Epidermal melanocyte (primary cell): ENCODE data around the gene SRC.

Source experiments
- DNase-seq: peaks from one replicate; pipeline ENCODE4 v3.0.0; 2011; ENCODE audit warnings: low spot score; ENCODE audit not compliant: insufficient read length

Gene SRC

DNA sequence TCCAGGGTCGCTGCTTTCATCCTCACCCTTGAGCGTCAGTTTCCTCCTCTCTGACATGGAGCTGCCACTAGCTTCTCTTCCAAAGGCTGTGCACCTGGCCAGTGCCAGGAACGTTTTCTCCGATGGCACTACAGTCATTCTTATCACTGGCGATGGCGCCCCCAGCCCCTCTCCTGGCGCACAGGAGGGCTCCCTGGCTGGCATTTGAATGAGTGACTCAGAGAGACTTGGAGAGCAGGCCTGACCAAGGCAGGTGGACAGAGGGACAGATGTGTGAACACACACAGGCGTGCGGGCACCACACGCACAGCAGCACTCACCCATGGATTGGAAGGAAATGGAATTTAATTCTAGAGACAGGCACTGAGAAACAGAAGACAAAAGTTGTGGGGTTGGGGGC, 77.6 kb downstream of the SRC start:
- DNase-seq, result no peak

DNA sequence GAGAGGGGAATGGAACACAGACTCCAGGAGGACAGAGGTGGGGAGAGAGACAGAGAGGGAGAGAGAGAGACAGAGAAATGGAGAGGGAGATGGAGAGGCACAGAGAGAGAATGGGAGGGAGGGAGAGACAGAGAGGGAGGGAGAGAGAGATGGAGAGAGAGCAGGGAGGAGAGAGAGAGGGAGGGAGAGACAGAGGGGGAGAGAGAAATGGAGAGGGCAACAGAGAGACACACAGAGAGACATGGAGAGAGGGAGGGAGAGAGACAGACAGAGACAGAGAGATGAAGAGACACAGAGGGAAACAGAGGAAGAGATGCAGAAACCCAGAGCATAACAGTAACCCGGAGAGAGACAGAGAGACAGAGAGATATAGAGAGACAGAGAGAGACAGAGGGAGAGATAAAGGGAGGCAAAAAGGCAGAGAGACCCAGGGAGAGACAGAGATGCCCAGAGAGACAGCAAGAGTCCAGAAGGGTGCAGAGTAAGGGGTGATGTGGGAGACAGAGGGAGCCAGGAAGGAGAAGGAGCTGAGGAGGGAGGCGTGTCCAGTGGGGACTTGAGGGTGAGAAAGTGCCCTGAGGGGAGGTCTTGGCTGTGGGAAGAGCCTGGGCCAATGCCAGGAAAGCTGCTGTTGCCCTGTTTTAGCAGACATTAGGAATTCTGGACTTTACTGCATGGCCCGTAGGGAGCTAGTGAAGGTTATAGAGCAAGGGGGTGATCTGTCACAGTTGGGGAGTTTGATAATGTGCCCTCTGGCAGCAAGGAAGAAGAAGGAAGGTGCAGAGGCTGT, 78.3 kb downstream of the SRC start:
- DNase-seq, result no peak

DNA sequence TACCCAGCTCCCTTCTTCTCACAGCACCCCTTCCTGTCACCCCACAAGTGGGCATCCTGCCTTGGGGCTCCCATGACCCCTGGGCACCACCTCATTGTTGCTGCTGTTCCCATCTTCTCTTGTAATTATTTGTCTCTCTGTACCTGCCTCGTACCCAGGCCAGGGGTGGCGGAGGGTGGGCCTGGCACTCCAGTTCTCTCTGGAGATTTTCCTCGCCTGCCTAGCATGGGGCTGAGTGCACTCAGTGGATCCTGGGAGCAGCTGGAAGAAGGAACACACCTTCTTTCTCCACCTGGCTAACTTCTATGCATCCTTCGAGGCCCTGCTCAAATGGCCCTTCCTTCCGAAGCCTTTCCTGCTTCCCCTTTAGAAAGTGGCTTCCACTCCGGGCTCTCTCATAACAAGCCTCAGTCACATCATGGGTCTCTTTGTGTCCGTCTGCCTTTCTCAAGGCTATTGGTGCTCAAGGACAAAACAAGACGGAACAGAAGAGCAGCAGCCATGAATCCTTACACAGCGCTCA, 79.2 kb downstream of the SRC start:
- no peak for DNase-seq

DNA sequence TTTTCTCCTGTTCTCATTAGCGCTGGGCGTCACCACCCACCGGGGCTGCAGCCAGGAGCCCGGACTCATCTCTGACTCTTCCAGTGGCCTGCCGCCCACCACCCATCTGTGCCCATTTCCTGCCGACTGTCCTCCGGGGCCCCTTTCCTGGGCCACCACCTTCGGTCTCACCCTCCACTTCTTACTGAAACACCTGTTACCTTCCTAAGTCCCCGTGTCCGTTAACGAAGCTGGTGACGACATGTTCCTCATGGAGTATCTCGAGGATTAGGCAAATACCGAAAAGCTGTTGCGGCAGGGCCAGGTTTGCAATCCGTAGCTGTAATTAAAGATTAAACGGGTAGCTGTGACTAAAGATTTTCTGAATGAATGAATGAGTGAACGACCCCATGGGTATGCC, 80.2 kb downstream of the SRC start:
- no peak for DNase-seq

DNA sequence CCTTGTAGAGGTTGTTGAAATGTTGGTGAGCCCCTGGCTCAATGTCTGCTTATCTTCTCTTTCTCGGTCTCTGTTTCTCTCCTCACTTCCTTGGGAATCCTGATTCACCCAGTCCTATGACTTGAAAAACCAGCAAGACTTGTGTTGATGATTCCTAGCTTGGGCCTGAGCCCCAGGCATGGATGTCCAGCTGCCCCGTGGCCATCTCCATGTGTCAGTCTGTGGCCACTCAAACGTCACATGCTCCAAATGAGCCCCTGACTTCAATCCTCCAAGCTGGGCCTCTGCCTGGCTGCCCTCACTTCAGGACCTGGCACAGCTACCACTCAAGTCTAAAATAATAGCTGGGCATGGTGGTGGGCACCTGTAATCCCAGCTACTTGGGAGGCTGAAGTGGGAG, 81.0 kb downstream of the SRC start:
- no peak for DNase-seq

DNA sequence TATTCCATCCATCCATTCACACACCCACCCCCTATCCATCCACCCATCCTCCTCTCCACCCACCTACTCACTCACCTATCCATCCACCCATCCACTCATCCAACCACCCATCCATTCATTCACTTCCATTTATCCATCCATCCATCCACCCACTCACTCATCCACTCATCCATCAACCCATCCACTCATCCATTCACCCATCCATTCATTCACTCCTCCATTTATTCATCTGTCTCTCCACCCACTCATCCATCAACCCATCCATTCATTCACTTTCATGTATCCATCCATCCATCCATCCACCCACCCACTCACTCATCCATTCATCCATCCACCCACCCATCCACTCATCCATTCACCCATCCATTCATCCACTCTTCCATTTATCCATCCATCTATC, 84.1 kb downstream of the SRC start:
- no peak for DNase-seq

DNA sequence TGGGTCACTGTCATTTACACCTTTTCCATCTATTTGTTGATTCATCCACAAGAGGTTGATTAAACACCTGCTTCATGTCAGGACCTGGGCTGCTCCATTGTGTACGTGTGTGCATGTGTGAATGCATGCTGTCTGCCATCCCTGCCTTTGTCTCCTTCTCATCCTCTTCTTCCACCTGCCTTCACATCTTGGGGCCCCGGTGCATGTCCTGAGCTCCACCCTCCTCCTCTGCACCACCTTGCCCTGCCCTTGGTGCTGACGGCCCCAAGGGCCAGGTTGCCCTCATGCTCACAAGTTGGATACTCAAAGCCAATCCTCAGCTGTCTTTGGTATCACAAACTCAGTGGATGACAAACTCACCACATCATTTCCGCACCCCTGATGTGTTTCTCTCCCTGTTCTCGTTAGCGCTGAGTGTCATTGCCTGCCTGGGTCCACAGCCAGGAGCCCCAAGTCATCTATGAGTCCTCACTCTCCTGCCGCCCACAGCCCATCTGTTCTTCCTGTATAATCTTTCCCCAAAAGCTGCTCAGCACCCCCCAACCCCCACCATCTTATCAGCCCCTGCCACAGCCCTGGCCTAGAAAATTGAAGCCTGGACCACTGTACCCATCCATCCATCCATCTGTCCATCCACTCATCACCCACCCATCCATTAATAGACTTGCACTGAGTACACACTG, 85.0 kb downstream of the SRC start:
- DNase-seq, result no peak

DNA sequence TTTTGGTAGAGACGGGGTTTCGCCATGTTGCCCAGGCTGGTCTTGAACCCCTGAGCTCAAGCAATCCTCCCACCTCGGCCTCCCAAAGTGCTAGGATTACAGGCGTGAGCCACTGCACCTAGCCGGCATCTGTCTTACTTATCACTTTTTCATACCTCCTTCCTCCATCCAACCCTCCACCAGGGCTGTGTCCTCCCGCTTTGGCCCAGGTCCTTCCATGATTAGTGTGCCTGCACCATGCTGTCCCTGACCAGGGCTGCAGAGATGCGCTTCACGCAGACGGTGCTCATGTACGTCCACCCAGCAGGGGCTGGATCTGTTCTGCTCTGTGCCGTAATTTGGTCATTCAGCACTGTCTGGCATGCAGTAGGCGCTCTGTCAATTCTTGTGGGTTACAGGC, 85.8 kb downstream of the SRC start:
- no peak for DNase-seq

DNA sequence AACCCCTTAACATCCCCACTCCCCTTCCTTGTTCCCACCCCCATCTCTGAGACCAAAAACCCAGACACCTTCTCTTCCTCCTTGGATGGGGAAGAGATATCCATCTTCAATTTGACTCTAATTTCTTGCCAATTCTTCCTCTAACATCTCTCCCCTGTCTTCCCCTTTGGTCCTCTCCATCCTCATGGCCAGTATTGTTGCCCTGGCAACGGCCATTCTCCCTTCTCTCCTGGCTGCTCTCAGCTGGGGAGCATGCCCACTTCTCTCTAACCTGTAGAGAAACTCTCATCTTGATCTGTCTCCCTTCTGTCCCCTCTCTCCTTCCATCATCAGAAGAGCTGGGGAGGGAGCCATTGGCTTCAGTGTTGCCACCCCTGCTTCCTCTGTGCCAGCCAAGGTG, 86.7 kb downstream of the SRC start:
- no peak for DNase-seq

DNA sequence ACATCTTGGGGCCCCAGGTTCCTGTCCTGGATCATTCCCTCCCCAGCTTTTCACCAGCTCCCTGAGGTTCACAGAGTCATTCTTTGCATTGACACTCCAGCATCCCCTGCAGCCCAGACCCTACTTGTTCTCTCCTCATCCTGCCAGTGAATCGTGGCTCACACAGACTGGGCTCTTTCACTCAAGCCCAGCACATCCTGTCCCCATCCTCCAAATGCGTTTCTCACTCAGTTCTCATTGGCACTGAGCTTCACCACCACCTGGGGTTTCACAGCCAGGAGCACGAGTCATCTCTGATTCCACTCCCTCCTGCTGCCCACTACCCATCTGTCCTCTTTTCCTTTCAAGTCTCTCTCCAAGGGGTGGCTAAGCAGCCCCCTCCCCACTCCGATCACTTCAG, 89.7 kb downstream of the SRC start:
- no peak for DNase-seq

DNA sequence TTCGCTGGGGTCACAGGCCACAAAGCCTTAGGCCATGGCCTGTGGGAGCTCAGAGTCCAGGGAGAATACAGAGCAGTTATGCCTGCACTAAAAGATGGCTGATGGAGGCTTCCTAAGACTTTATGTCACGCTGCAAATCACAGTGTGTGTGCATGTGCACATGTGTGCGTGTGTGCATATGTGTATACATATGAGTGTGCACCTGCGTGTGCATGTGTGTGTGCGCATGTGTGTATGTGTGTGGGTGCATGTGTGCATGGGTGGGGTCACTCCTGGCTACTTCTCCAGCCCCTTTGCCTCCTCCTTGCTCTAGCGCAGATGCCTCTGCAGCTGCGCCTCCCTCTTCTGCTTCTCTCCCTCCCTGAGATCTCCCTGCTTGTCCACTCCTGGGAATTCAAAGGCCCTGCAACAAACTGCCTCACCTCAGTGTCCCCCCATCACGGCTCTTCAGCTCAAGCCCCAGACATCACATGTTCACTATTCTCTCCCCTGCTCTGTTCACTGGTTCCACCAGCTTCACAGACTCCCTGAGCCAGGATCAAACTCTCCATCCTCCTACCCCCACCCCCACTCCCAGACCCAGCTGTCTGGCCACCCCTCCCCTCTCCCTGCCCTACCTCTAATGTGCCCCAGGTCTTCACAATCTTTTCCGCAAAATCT, 90.7 kb downstream of the SRC start:
- no peak for DNase-seq

DNA sequence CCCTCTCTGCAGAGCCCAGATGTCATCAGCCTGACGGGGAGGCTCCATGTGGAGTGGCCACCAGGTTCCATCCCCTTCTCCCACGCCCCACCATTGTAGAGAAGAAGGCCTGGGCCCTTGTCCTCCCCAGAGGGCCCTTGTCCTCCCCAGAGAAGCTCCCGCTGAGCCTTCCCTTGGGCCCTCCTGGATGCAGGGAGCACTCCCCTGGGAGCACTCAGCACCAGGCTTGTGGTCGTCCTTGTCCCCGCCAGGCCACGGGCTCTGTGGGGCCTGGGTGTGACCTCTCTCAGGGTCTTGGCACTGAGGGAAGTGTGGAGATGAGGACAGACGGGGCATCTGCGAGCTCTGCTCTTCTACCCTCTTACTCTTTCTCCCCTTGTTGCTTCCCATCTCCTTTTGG, 91.7 kb downstream of the SRC start:
- no peak for DNase-seq

DNA sequence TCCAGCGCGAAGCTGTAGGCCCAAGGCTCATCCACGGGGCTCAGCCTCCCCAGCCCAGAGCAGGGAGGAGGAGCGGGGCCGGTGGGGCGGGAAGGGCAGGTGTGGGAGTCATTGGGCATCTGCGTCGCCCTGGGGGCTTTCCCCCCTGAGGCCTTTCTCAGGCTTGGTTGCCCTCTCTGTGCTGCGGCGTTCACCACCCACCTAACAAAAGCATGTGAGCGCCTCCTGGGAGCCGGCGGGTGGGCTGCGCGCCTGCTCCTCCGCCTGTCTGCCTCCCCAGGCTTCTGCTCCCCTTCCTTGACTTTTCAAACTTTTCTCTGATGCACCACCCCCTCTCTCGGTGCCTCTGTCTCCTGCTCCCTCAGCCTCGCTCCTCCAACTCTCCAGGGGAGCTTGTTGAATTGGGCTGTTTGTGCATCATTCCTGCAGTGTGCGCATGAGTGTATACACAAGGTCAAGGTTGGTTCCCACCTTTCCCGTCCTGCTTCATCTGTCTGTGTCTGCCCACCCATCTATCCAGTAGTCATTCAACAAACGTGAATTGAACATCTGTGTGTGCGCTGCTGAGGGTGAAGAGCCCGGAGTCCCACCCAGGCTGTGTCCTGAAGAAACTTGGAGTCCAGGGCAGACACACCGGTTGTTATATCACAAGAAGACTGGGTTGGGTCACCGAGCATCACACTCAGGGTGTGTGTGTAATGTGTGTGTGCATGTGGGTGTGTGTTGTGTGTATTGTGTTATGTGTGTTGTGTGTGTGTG, 92.7 kb downstream of the SRC start:
- DNase-seq, result no peak

DNA sequence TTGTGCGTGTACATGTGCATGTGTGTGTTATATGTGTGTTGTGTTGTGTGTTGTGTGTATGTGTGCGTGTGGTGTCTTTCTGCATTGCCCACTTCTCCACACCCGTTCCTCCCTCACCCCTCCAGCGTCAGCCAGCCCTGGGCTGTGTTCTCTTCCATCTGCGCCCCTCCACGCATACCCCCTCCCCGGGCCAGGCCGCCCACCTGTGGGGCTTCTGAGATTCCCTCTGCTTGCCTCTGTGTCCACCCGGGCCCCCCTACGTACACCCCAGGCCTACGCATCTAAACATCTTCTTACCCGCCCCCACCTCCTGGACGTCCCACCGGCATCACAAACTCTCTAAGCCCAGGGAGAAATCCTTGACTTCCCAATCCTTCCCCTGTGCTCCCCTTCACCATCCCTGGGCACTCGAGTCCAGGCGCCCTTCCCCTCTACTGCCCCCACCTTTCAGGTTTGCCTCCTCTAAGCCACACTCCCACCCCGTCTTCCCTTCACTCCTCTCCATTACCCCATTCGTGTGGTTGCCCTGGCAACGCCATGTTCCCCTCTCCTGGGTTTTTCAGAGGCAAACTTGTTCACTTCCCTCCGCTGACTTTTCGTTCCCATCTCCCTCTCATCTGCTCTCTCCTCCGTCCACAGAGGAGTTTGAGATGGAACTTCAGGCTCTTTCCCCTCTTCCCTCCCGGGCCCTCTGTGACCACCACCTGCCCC, 93.4 kb downstream of the SRC start:
- DNase-seq, result no peak

DNA sequence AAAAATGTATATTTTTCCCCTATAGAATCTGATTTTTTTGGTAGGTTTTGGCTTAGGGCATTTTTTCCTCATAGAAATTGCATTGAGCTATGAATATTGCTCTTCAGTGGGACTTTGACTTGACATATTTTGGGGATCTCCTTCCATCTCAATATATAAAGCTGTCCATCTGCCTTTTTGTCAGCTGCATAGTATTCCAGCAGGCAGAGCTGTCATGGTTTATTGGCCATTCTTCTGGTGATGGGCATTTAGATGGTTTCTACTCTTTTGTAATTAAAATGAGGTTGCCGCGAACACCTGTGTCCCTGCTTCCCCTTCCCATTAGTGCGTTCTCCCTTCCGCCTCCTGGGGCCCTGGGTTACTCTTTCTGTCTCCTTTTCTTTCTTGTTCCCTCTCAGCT, 95.1 kb downstream of the SRC start:
- no peak for DNase-seq

DNA sequence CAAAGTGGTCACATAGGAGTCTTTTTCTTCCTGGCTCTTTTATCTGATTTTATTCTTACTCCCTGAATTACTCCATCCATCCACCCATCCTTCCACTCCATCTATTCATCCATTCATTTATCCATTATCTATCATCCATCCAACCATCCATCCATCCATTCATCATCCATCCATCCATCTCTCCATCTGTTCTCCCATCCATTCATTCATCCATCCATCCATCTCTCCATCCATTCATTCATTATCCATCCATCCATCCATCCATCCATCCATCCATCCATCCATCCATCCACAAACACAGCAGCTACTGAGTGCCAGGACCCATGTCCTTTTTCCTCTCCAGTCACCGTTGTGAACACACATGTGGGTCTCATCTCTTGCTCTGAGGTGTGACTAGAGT, 96.6 kb downstream of the SRC start:
- no peak for DNase-seq

DNA sequence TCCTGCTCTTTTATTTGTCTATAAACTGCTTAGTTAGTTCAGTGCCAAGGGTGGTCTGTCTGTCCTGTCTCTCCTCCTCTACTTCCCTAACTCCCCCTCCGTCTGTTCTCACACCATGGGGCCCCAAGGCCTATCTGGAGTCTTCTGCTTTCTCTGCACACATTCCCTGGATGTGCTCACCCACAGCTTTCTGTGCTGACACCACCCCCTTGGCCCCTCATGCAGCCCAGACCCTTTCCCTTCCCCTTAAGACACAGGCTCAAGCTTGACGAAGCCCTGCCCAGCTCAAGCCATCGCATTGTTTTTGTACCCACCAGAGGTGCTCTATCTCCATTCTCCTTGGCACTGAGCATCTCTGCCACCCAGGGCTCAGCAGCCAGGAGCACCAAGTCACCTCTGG, 97.0 kb downstream of the SRC start:
- no peak for DNase-seq

DNA sequence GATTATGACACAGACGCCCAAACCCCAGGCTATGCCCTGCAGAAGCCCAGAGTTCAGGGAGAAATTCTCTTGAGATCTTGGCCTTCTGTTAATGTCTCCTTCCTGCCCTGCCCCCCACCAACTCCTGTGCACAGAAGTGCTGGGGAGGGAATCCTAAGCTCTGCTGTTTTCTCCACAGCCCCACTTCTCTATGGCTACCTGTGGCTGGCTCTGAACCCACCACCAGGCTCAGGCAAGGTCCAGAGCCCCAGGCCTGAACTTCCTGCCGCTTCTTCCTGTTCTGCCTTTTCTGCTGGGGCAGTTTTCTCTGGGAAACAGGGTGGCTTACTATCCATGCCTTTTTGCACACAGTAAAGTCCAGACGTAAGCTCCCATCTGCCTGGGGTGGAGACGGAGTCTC, 97.7 kb downstream of the SRC start:
- DNase-seq, result no peak

DNA sequence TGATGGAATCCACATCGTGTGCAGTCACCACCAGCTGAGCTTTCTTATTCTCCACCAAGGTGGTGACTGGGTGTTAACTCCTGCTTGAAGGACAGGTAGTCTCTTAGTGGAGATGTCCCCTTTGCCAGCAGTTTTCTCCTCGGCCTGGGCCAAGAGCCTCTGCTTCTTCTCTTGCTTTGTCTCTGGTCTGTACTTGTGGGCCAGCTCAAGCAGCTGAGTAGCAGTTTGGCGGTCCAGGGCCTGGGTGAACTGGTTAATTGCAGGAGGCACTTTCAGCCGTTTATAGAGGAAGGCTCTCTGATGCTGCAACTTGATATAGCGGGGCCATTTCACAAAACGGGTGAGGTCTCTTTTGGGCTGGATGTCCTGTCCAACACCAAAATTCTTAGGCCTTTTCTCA, 99.1 kb downstream of the SRC start:
- DNase-seq, result no peak

DNA sequence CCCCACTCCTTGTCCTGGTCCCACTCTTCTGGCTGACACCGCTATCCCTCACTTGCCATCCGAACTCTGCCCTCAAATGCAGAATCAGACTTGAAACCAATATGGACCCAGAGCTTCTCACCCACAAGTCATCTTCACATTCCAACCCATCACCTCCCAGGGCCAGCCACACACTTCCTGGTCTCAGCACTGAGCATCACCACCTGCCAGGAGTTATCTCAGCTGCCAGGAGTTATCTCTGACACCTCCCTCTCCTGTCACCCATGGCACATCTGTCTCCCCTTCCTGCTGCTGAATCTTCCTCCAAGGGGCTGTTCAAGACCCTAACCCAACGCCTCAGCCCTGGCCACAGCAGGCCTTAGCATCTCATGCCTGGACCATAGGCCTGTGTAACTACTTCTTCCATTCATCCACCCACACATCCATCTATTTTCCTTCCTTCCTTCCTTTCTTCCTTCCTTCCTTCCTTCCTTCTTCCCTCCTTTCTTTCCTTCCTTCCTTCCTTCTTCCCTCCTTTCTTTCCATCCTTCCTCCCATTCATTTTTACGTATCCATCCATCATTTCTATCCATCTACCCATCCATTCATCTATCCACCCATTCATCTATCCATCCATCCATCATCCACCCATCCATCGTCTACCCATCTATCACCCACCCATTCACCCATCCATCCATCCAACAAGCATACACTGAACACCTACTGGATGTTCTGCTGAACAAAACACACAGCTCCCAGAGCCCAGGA, 100.5 kb downstream of the SRC start:
- no peak for DNase-seq
